ENCODE measurements around the gene GJC2. TPM values are rescaled to one million over a fixed set of nuclear protein-coding genes. Genes with fewer than 3 reads are reported as not detected.
A peak's percentile ranks its signal among the peaks of the same experiment; 100 is the strongest.

Gene GJC2
- total RNA-seq, 4 donors from 2014 or later: 5.1 to 9.0 (median 7.0) TPM

GRCh38 chr1:228177183-228177475, 27.4 kb downstream of the GJC2 start:
- WGBS, 2 donors (ENCODE audit: low coverage in 1 of 2): 78 to 100% methylated on average over 1 to 3 of the region's 5 CpGs
- peaks cover 0 to 27% of the 10 kb centered on the region in 2 donors for H3K36me3 ChIP-seq

GRCh38 chr1:228177721-228178710, 28.3 kb downstream of the GJC2 start:
- 66 to 85% methylated on average over 2 to 9 of the region's 12 CpGs for WGBS, 2 donors (ENCODE audit: low coverage in 1 of 2)
- TF ChIP-seq CTCF (IDR thresholded peaks at IDR 0.05) (no peak), POLR2AphosphoS5 (IDR thresholded peaks at IDR 0.05) (no peak), POLR2A (IDR thresholded peaks at IDR 0.05) (no peak), EP300 (IDR thresholded peaks at IDR 0.05) (no peak)
- H3K4me3 ChIP-seq: no peak overlapping the region
- ATAC-seq: no peak
- peaks cover 0 to 16% (median 0%) of the 10 kb centered on the region in 3 donors for H3K4me1 ChIP-seq
- H3K36me3 ChIP-seq: peaks cover 0 to 27% of the 10 kb centered on the region in 2 donors
- no peaks in the 10 kb centered on the region for H3K9me3 ChIP-seq
- peak overlapping the region in 3 of 4 donors; percentile 47 to 66 (median 60) for H3K27ac ChIP-seq
- no peaks in the 10 kb centered on the region for H3K27me3 ChIP-seq

More at GRCh38 chr1:228177183-228177475, 27.4 kb downstream of the GJC2 start:
- no peak for ATAC-seq
- TF ChIP-seq CTCF (IDR thresholded peaks at IDR 0.05) (no peak), EP300 (IDR thresholded peaks at IDR 0.05) (no peak), POLR2A (IDR thresholded peaks at IDR 0.05) (no peak), POLR2AphosphoS5 (IDR thresholded peaks at IDR 0.05) (no peak)
- no peaks in the 10 kb centered on the region for H3K27me3 ChIP-seq
- no peak overlapping the region for H3K4me3 ChIP-seq
- no peaks in the 10 kb centered on the region for H3K9me3 ChIP-seq
- peaks cover 0 to 16% (median 0%) of the 10 kb centered on the region in 3 donors for H3K4me1 ChIP-seq
- H3K27ac ChIP-seq: peak overlapping the region in 1 of 4 donors; percentile 60

GRCh38 chr1:228178737-228179684, 29.3 kb downstream of the GJC2 start:
- WGBS, 2 donors (ENCODE audit: low coverage in 1 of 2): 36 to 48% methylated on average over 5 to 8 of the region's 12 CpGs
- Histone ChIP-seq H3K4me3 (no peak overlapping the region), H3K27ac (peak overlapping the region in 2 of 4 donors; percentile 60 to 66), H3K9me3 (no peaks in the 10 kb centered on the region), H3K27me3 (no peaks in the 10 kb centered on the region), H3K36me3 (peaks cover 0 to 27% of the 10 kb centered on the region in 2 donors), H3K4me1 (peaks cover 0 to 10% (median 0%) of the 10 kb centered on the region in 3 donors)
- no peak for TF ChIP-seq POLR2A (IDR thresholded peaks at IDR 0.05)
- peak; percentile 25 for ATAC-seq

GRCh38 chr1:228180271-228180958, 30.7 kb downstream of the GJC2 start:
- 73 to 83% methylated on average over 4 of the region's 4 CpGs for WGBS, 2 donors (ENCODE audit: low coverage in 1 of 2)
- Histone ChIP-seq H3K27ac (no peak overlapping the region), H3K4me1 (peaks cover 0 to 10% (median 0%) of the 10 kb centered on the region in 3 donors), H3K9me3 (no peaks in the 10 kb centered on the region), H3K27me3 (no peaks in the 10 kb centered on the region), H3K36me3 (peaks cover 0 to 17% of the 10 kb centered on the region in 2 donors), H3K4me3 (no peak overlapping the region)
- ATAC-seq: no peak
- TF ChIP-seq POLR2AphosphoS5 (IDR thresholded peaks at IDR 0.05) (no peak), EP300 (IDR thresholded peaks at IDR 0.05) (no peak), POLR2A (IDR thresholded peaks at IDR 0.05) (no peak), CTCF (IDR thresholded peaks at IDR 0.05) (peak in 1 of 4 experiments; percentile 17)

All from gastroesophageal sphincter (tissue), 4 donors.